HG03571 (cell line): ENCODE results near the gene PGK1.

Source experiments
- ATAC-seq: cut with Tn5 transposase; IDR thresholded peaks from one replicate; pipeline ENCODE4 v1.9.1; 2021; ENCODE audit not compliant: unreplicated experiment

Gene PGK1

DNA sequence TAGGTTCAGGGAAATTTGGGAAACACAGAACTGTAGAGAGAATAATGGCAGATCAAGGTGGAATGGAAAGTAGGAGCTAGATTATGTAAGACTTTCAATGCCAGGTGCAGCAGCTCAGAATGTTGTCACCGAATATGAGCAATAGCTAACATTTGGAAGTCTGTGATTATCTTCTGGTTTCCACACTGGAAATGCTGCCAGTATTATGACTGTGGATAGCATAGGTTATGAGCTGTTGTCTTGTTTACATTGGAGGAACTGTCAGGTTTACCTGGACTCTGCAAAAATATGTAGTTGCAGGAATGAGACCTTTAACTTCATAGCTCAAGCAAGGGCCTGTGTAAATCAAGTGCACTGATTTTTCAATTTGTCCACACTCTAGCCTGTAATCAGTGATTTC is 61.4 kb downstream of the PGK1 start:
- ATAC-seq, result no peak

DNA sequence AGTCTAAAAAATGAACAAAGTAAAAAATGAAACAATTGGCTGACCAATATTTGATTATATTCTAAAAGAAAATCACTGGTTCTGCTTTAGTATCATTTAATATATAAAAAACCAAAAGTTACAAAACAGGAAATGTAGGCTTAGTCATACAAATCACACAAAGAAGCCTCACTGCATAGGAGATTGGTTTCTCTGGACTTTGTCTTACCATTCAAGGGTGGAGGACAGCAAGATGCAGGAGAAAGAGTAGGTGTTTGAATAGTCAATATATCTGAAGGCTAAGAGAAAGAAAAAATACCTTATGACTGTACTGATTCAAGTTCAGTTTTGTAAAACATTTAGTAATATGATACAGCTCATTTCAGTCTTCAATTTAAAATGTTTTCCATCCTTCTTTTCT is 64.0 kb downstream of the PGK1 start:
- no peak for ATAC-seq
